Smooth muscle cell (in vitro differentiated cells): ENCODE results near the gene SF3B2. TPM values are rescaled to one million over a fixed set of nuclear protein-coding genes. Genes with fewer than 3 reads are reported as not detected.

Experiments used
- DNase-seq: peaks from one replicate; lab custom pipeline; 2025; ENCODE audit not compliant: unreplicated experiment; lab: John Stamatoyannopoulos, UW
- H2AFZ ChIP-seq: fragments of 200-600 bp; sonication (generic); 2 replicates; pipeline ENCODE4 v1.6.0; 2016; ENCODE audit warnings: antibody characterized with exemption, low read depth, mild to moderate bottlenecking
- H3F3A ChIP-seq: fragments of 200-600 bp; sonication (generic); 2 replicates; pipeline ENCODE4 v1.6.0; 2017; ENCODE audit warnings: antibody characterized with exemption, low read depth
- H3K27ac ChIP-seq: fragments of 200-600 bp; sonication (generic); 2 replicates; pipeline ENCODE4 v1.5.1; 2016; ENCODE audit warnings: low read depth, mild to moderate bottlenecking
- H3K27me3 ChIP-seq: fragments of 200-600 bp; sonication (generic); 2 replicates; pipeline ENCODE4 v1.6.1; 2016; ENCODE audit warnings: low read depth, mild to moderate bottlenecking
- H3K36me3 ChIP-seq: fragments of 200-600 bp; sonication (generic); 2 replicates; pipeline ENCODE4 v1.5.1; 2016; ENCODE audit warnings: low read depth
- H3K4me1 ChIP-seq: fragments of 200-600 bp; sonication (generic); 2 replicates; pipeline ENCODE4 v1.5.1; 2016; ENCODE audit warnings: low read depth
- H3K4me2 ChIP-seq: fragments of 200-600 bp; sonication (generic); 2 replicates; pipeline ENCODE4 v1.6.0; 2016; ENCODE audit warnings: mild to moderate bottlenecking
- H3K4me3 ChIP-seq: fragments of 200-600 bp; sonication (generic); 2 replicates; pipeline ENCODE4 v1.5.1; 2016; ENCODE audit warnings: mild to moderate bottlenecking
- H3K79me2 ChIP-seq: fragments of 200-600 bp; sonication (generic); 2 replicates; pipeline ENCODE4 v1.6.0; 2016; ENCODE audit warnings: low read depth, mild to moderate bottlenecking
- H3K9ac ChIP-seq: fragments of 200-600 bp; sonication (generic); 2 replicates; pipeline ENCODE4 v1.6.0; 2016; ENCODE audit warnings: low read depth
- H3K9me3 ChIP-seq: fragments of 200-600 bp; sonication (generic); replicated peaks from 2 replicates; pipeline ENCODE4 v1.5.1; 2016; ENCODE audit warnings: low read depth
- H4K20me1 ChIP-seq: fragments of 200-600 bp; sonication (generic); 2 replicates; pipeline ENCODE4 v1.6.0; 2016; ENCODE audit warnings: low read depth
- CTCF ChIP-seq: fragments of 200-600 bp; sonication (generic); IDR thresholded peaks from 2 replicates; pipeline ENCODE4 v1.5.1; 2017; ENCODE audit warnings: borderline replicate concordance, mild to moderate bottlenecking, antibody characterized with exemption; ENCODE audit not compliant: insufficient read depth, poor library complexity, severe bottlenecking
- WGBS: methylation state at CpG from one replicate; pipeline ENCODE4 v1.1.7; 2016; ENCODE audit warnings: low lambda C conversion rate; 5-methylcytosine and 5-hydroxymethylcytosine counted together
- polyA plus RNA-seq: library from polyadenylated mRNA; unstranded; fragments of >200 nt; fragmentation: Nextera tagmentation; extraction: Ambion mirVana; gene quantifications from 2 replicates; pipeline ENCODE4 v1.2.1, GENCODE V29; 2016
- total RNA-seq: library from RNA; depleted of rRNA; stranded (reverse); fragments of >200 nt; gene quantifications from 2 replicates; pipeline ENCODE4 v1.2.3, GENCODE V29; 2014

The SF3B2 gene
- total and polyA plus RNA-seq, 2 experiments from 2014 or later: 125 to 182 TPM

- WGBS: 89% methylated on average over 14 of the region's 14 CpGs
- Histone ChIP-seq H4K20me1 (peaks cover 74% of the 10 kb centered on the region), H3K27ac (no peak overlapping the region), H3K9ac (no peak overlapping the region), H3K4me3 (no peak overlapping the region), H3K4me2 (no peak overlapping the region), H3K36me3 (no peaks in the 10 kb centered on the region), H3K79me2 (peaks cover 100% of the 10 kb centered on the region), H3K27me3 (no peaks in the 10 kb centered on the region), H3K9me3 (no peaks in the 10 kb centered on the region), H3K4me1 (no peaks in the 10 kb centered on the region), H3F3A (peaks cover 11% of the 10 kb centered on the region), H2AFZ (no peak overlapping the region)
- TF ChIP-seq CTCF: no peak
- no peak for DNase-seq
Measured at GRCh38 chr11:66100272-66101065, 48.3 kb downstream of the SF3B2 start.

- Histone ChIP-seq H3F3A (peaks cover 14% of the 10 kb centered on the region), H3K4me3 (no peak overlapping the region), H2AFZ (no peak overlapping the region), H3K9ac (no peak overlapping the region), H3K27me3 (no peaks in the 10 kb centered on the region), H3K4me1 (peaks cover under 1% of the 10 kb centered on the region), H3K4me2 (no peak overlapping the region), H4K20me1 (peaks cover 68% of the 10 kb centered on the region), H3K27ac (no peak overlapping the region), H3K36me3 (no peaks in the 10 kb centered on the region), H3K79me2 (peaks cover 100% of the 10 kb centered on the region), H3K9me3 (no peaks in the 10 kb centered on the region)
- 94% methylated on average over 3 of the region's 3 CpGs for WGBS
- no peak for DNase-seq
- no peak for TF ChIP-seq CTCF
Measured at GRCh38 chr11:66101066-66101464, 48.9 kb downstream of the SF3B2 start.

- peak overlapping the region; percentile 60 for H3K27ac ChIP-seq
- H3K79me2 ChIP-seq: peaks cover 99% of the 10 kb centered on the region
- no peak overlapping the region for H3K9ac ChIP-seq
- H3K4me3 ChIP-seq: no peak overlapping the region
- no peak overlapping the region for H2AFZ ChIP-seq
- no peaks in the 10 kb centered on the region for H3K27me3 ChIP-seq
- H3K4me1 ChIP-seq: peaks cover 9% of the 10 kb centered on the region
- H4K20me1 ChIP-seq: peaks cover 39% of the 10 kb centered on the region
- no peak for TF ChIP-seq CTCF
- DNase-seq: no peak
- H3K4me2 ChIP-seq: no peak overlapping the region
- no peaks in the 10 kb centered on the region for H3K36me3 ChIP-seq
- no peaks in the 10 kb centered on the region for H3K9me3 ChIP-seq
- 66% methylated on average over 4 of the region's 4 CpGs for WGBS
- H3F3A ChIP-seq: peaks cover 17% of the 10 kb centered on the region
Measured at GRCh38 chr11:66104057-66104638, 52.0 kb downstream of the SF3B2 start.
